DND-41 (cell line): Measurements from ENCODE around the gene PCGF2.
"Not testable (repeated sequence)": the region's sequence is repeated elsewhere in the genome, so short reads cannot be mapped to it uniquely, and the experiment has no call there.

Experiments
- EZH2 ChIP-seq: IDR thresholded peaks from 3 replicates; pipeline ENCODE4 v1.6.1; 2012; ENCODE audit warnings: borderline replicate concordance, low read depth, mild to moderate bottlenecking, moderate library complexity, low read length, inconsistent platforms; ENCODE audit not compliant: severe bottlenecking
- TF ChIP-seq, protein P1 (sequence below): IDR thresholded peaks from 2 replicates; pipeline ENCODE4 v1.5.1; 2012; ENCODE audit warnings: borderline replicate concordance, low read length, moderate library complexity, mild to moderate bottlenecking; ENCODE audit not compliant: poor library complexity, severe bottlenecking; ENCODE audit errors: extremely low read depth

DNA sequence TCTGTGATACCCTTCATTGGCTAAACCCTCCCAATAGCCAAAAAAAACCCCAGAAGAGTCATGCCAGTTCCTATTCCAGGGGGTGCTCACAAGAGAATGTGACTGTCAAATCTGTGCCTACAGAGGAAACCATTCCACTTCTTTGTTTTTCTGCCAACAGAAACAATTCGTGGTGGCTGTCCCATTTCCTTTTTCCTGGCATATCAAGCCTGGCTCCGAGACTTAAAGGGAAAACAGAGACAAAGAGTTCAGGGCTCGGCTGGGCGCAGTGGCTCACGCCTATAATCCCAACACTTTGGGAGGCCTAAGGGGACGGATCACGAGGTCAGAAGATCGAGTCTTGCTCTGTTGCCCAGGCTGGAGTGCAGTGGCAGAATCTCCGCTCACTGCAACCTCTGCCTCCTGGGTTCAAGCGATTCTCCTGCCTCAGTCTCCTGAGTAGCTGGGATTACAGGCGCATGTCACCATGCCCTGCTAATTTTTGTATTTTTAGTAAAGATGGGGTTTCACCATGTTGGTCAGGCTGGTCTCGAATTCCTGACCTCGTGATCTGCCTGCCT is 42.1 kb upstream of the PCGF2 start:
- not testable (repeated sequence) for TF ChIP-seq EZH2
- TF ChIP-seq, protein P1, sequence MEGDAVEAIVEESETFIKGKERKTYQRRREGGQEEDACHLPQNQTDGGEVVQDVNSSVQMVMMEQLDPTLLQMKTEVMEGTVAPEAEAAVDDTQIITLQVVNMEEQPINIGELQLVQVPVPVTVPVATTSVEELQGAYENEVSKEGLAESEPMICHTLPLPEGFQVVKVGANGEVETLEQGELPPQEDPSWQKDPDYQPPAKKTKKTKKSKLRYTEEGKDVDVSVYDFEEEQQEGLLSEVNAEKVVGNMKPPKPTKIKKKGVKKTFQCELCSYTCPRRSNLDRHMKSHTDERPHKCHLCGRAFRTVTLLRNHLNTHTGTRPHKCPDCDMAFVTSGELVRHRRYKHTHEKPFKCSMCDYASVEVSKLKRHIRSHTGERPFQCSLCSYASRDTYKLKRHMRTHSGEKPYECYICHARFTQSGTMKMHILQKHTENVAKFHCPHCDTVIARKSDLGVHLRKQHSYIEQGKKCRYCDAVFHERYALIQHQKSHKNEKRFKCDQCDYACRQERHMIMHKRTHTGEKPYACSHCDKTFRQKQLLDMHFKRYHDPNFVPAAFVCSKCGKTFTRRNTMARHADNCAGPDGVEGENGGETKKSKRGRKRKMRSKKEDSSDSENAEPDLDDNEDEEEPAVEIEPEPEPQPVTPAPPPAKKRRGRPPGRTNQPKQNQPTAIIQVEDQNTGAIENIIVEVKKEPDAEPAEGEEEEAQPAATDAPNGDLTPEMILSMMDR, result not testable (repeated sequence)
